ENCODE results near the gene CELSR3. TPM values are rescaled to one million over a fixed set of nuclear protein-coding genes. Genes with fewer than 3 reads are reported as not detected.

Gene CELSR3
- total RNA-seq, 1 donor from 2014 or later: 162 TPM

- Mint-ChIP-seq H3K27ac (ENCODE audit: unreplicated experiment) (no peak overlapping the region), H3K9me3 (ENCODE audit: unreplicated experiment) (peaks cover 7% of the 10 kb centered on the region), H3K36me3 (ENCODE audit: unreplicated experiment) (peaks cover 11% of the 10 kb centered on the region), H3K4me1 (ENCODE audit: low read depth, unreplicated experiment) (peaks cover 16% of the 10 kb centered on the region), H3K27me3 (ENCODE audit: unreplicated experiment) (peaks cover 10% of the 10 kb centered on the region), H3K4me3 (ENCODE audit: unreplicated experiment) (peak overlapping the region; percentile 92)
- no peak for DNase-seq
- TF ChIP-seq, protein P1, sequence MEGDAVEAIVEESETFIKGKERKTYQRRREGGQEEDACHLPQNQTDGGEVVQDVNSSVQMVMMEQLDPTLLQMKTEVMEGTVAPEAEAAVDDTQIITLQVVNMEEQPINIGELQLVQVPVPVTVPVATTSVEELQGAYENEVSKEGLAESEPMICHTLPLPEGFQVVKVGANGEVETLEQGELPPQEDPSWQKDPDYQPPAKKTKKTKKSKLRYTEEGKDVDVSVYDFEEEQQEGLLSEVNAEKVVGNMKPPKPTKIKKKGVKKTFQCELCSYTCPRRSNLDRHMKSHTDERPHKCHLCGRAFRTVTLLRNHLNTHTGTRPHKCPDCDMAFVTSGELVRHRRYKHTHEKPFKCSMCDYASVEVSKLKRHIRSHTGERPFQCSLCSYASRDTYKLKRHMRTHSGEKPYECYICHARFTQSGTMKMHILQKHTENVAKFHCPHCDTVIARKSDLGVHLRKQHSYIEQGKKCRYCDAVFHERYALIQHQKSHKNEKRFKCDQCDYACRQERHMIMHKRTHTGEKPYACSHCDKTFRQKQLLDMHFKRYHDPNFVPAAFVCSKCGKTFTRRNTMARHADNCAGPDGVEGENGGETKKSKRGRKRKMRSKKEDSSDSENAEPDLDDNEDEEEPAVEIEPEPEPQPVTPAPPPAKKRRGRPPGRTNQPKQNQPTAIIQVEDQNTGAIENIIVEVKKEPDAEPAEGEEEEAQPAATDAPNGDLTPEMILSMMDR (IDR thresholded peaks at IDR 0.05; ENCODE audit: partially characterized antibody, unreplicated experiment): no peak
Observed at GRCh38 chr3:48684054-48684349, 21.3 kb upstream of the CELSR3 start.

DNA sequence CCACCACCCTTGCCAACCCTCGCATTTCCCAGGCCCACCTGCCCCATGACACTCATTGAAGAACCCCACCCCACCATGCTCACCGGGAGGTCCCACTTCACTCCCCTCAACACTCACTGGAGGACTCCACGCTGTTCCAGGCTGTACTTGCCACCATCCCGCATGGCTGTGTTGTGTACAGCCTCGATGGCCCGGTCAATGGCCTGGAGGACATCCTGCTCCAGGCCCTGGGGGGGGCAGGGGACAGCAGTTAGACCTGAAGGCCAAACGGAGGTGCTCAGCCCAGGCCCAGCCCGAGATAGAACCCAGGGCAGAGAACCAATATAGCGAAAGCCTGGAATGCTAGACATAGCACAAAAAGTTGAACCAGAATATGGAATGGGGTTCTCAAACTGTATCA is 20.1 kb upstream of the CELSR3 start:
- peaks cover 7% of the 10 kb centered on the region for H3K9me3 Mint-ChIP-seq (ENCODE audit: unreplicated experiment)
- peaks cover 16% of the 10 kb centered on the region for H3K4me1 Mint-ChIP-seq (ENCODE audit: low read depth, unreplicated experiment)
- H3K36me3 Mint-ChIP-seq (ENCODE audit: unreplicated experiment): peaks cover 11% of the 10 kb centered on the region
- H3K27me3 Mint-ChIP-seq (ENCODE audit: unreplicated experiment): peaks cover 10% of the 10 kb centered on the region
- no peak for DNase-seq
- no peak overlapping the region for H3K27ac Mint-ChIP-seq (ENCODE audit: unreplicated experiment)
- TF ChIP-seq, protein P1 (IDR thresholded peaks at IDR 0.05; ENCODE audit: partially characterized antibody, unreplicated experiment): no peak
- H3K4me3 Mint-ChIP-seq (ENCODE audit: unreplicated experiment): no peak overlapping the region

GRCh38 chr3:48681974-48682610 is 19.4 kb upstream of the CELSR3 start:
- peaks cover 10% of the 10 kb centered on the region for H3K27me3 Mint-ChIP-seq (ENCODE audit: unreplicated experiment)
- no peak overlapping the region for H3K27ac Mint-ChIP-seq (ENCODE audit: unreplicated experiment)
- peaks cover 7% of the 10 kb centered on the region for H3K9me3 Mint-ChIP-seq (ENCODE audit: unreplicated experiment)
- peaks cover 16% of the 10 kb centered on the region for H3K4me1 Mint-ChIP-seq (ENCODE audit: low read depth, unreplicated experiment)
- DNase-seq: no peak
- no peak overlapping the region for H3K4me3 Mint-ChIP-seq (ENCODE audit: unreplicated experiment)
- peaks cover 11% of the 10 kb centered on the region for H3K36me3 Mint-ChIP-seq (ENCODE audit: unreplicated experiment)
- TF ChIP-seq, protein P1 (IDR thresholded peaks at IDR 0.05; ENCODE audit: partially characterized antibody, unreplicated experiment): no peak

GRCh38 chr3:48681541-48681880 is 18.8 kb upstream of the CELSR3 start:
- Mint-ChIP-seq H3K9me3 (ENCODE audit: unreplicated experiment) (peaks cover 4% of the 10 kb centered on the region), H3K27ac (ENCODE audit: unreplicated experiment) (no peak overlapping the region), H3K36me3 (ENCODE audit: unreplicated experiment) (peaks cover 10% of the 10 kb centered on the region), H3K4me1 (ENCODE audit: low read depth, unreplicated experiment) (peaks cover 14% of the 10 kb centered on the region), H3K4me3 (ENCODE audit: unreplicated experiment) (no peak overlapping the region), H3K27me3 (ENCODE audit: unreplicated experiment) (peaks cover 10% of the 10 kb centered on the region)
- DNase-seq: no peak
- TF ChIP-seq, protein P1 (IDR thresholded peaks at IDR 0.05; ENCODE audit: partially characterized antibody, unreplicated experiment): no peak

DNA sequence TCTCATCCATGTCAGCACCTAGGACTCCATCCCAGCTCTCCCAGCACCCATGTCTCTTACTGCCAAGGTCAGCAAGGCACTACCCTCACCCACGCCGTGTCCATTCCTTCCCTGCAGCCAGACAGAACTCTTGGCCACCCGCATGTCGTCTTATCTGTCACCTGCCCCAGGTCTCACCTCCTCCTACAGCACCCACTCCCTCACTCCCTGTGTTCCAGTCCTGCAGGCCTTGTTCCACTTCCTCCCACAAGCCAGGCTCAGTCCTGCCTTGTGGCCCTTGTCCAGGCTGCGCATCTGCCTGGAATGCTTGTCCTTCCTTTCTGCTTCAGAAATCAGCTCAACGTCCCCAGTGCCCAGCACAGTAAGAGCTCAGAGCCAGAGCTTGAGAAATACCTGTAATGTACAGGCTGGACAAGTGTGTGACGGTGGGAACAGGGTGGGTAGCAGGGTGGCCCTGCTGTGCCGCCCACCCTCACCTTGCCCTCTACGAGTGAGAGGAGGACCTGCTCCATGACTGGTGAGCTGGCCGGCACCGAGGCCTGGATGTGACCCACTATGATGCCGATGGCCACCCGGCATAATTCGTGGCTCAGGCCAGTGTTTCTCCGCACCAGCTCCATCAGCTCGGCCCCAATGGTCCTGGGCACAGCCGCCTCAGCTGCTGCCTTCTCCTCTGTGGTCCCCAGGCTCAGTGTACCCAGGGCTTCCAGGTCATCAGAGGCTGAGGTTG is 18.3 kb upstream of the CELSR3 start:
- peaks cover under 1% of the 10 kb centered on the region for H3K9me3 Mint-ChIP-seq (ENCODE audit: unreplicated experiment)
- peaks cover 8% of the 10 kb centered on the region for H3K36me3 Mint-ChIP-seq (ENCODE audit: unreplicated experiment)
- no peak overlapping the region for H3K4me3 Mint-ChIP-seq (ENCODE audit: unreplicated experiment)
- peaks cover 12% of the 10 kb centered on the region for H3K4me1 Mint-ChIP-seq (ENCODE audit: low read depth, unreplicated experiment)
- no peak for DNase-seq
- TF ChIP-seq, protein P1 (IDR thresholded peaks at IDR 0.05; ENCODE audit: partially characterized antibody, unreplicated experiment): no peak
- peaks cover 5% of the 10 kb centered on the region for H3K27me3 Mint-ChIP-seq (ENCODE audit: unreplicated experiment)
- peak overlapping the region; percentile 35 for H3K27ac Mint-ChIP-seq (ENCODE audit: unreplicated experiment)

Measured in glutamatergic neuron (in vitro differentiated cells).